GM13976 (cell line): ENCODE measurements around the gene COQ7.
A peak's percentile ranks its signal among the peaks of the same experiment; 100 is the strongest.

Experiments used
- DNase-seq: peaks from one replicate; pipeline ENCODE4 v3.0.0; 2012; ENCODE audit warnings: low spot score
- in situ Hi-C: fragments of 300-500 bp; cut with MboI; formaldehyde crosslinking; loops from one replicate; pipeline ENCODE4 v1.12.0; 2022; ENCODE audit warnings: low sequenced_read_pairs, mixed read lengths, inconsistent platforms; ENCODE audit not compliant: unreplicated experiment
- TF ChIP-seq, protein P1 (sequence below): IDR thresholded peaks from 2 replicates; pipeline ENCODE4 v1.5.1; 2012; ENCODE audit warnings: borderline replicate concordance, mild to moderate bottlenecking; ENCODE audit not compliant: insufficient read depth; ENCODE audit errors: extremely low read depth, missing control alignments, control extremely low read depth

COQ7 gene

DNA sequence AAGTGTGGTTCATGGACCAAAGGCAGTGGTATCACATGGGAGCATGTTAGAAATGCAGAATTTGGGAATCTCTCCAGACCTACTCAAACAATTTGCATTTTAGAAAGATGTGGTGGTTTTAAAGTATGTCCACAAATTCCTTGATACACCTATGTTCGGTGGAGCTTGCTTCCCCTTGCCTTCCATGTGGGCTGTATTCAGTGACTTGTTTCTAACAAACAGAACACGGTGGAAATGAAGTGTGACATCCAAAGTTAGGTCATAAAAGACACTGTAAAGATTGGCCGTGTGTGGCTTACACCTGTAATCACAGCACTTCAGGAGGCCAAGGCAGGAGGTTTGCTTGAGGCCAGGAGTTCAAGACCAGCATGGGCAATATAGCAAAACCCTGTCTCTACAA, 16.7 kb downstream of the COQ7 start:
- in situ Hi-C loops: loop anchor here (5.0 kb wide), 1 partner anchor 293 kb away; no protein-coding TSS in a partner anchor
- TF ChIP-seq, protein P1, sequence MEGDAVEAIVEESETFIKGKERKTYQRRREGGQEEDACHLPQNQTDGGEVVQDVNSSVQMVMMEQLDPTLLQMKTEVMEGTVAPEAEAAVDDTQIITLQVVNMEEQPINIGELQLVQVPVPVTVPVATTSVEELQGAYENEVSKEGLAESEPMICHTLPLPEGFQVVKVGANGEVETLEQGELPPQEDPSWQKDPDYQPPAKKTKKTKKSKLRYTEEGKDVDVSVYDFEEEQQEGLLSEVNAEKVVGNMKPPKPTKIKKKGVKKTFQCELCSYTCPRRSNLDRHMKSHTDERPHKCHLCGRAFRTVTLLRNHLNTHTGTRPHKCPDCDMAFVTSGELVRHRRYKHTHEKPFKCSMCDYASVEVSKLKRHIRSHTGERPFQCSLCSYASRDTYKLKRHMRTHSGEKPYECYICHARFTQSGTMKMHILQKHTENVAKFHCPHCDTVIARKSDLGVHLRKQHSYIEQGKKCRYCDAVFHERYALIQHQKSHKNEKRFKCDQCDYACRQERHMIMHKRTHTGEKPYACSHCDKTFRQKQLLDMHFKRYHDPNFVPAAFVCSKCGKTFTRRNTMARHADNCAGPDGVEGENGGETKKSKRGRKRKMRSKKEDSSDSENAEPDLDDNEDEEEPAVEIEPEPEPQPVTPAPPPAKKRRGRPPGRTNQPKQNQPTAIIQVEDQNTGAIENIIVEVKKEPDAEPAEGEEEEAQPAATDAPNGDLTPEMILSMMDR: no peak
- no peak for DNase-seq

DNA sequence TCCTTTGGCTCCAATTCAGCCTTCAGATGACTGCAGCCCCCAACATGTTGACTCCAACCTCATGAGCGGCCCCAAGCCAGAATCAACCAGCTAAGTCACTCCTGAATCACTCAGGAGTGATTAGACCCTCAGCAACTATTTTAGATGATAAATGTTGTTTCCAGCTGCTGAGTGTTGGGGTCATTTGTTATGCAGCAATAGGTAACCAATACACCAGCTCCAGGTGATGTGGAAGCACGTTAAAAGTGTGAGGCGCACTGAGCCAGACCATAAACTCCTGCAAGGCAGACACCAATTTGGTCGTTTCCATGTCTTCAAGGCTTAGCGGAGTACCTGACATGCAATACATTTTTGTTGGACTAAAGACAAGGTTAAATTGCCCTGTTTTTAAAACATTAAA, 17.5 kb downstream of the COQ7 start:
- in situ Hi-C loops: loop anchor here (5.0 kb wide), 2 partner anchors 92 to 292 kb away; no protein-coding TSS in a partner anchor
- no peak for DNase-seq
- TF ChIP-seq, protein P1: no peak

DNA sequence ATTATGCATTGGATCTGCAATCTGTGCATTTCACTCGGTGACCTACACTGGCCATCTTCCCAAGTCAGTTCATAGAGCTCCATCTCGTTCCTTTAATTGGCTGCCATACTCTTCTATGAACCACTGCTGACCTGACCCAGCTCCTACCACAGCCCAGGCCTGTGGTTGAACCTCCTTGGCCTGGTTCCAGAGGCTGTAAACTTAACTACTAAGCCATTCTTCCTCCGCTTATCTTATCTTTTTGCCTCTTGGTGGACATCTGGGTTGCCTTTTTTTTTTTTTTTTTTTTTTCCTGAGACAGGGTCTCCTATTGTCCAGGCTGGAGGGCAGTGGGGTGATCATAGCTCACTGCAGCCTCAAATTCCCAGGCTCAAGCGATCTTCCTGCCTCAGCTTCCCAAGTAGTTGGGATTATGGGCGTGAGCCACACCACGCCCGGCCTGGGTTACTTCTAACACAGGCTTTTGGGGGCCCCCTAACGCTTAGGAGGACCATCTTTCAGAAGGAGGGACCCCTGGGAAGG, 18.3 kb downstream of the COQ7 start:
- DNase-seq: no peak
- TF ChIP-seq, protein P1: no peak
- in situ Hi-C loops: loop anchor here (5.0 kb wide), 1 partner anchor 92 kb away; no protein-coding TSS in a partner anchor

DNA sequence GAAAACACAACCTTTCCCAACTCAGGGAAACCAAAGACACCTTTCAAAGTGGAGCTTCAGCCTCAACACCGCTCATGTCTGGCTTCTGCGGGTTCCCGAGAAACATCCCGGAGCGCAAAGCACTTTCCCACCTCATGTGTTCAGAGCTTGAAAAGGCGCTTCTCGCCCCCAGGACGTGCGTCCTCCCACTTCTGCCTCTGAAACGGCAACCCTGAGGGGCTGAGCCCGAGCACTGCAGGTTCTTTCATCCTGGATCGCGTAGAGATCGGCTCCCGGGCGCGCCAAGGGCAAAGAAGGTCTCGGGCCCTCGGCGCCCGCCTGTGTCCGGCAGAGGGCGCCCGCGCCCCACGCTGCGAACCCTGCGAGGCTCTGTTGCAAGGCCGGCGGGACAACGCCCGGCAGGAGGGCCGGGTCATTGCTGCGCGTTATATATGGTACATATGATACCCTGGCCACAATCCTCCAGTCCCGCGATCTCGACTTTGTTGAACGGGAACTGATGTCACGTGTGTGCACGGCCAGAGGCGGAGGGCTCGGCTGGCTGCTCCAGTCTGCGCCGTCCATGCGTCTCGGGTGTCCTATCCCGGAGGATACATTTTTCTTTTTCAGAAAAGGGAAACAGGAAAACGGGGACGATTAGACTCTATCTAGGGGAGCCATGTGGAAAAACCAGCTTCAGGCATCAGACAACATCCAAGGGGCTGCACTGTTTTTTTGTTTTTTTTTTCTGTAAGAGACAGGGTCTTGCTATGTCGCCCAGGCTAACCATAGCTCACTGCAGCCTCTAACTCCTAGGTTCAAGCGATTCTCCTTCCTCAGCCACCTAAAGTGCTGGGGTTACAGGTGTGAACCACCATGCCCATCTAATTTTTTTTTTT, 19.1 kb downstream of the COQ7 start:
- TF ChIP-seq, protein P1: peak; percentile 92
- peak; percentile 89 for DNase-seq
- in situ Hi-C loops: loop anchor here (5.0 kb wide), 1 partner anchor 91 kb away; no protein-coding TSS in a partner anchor

DNA sequence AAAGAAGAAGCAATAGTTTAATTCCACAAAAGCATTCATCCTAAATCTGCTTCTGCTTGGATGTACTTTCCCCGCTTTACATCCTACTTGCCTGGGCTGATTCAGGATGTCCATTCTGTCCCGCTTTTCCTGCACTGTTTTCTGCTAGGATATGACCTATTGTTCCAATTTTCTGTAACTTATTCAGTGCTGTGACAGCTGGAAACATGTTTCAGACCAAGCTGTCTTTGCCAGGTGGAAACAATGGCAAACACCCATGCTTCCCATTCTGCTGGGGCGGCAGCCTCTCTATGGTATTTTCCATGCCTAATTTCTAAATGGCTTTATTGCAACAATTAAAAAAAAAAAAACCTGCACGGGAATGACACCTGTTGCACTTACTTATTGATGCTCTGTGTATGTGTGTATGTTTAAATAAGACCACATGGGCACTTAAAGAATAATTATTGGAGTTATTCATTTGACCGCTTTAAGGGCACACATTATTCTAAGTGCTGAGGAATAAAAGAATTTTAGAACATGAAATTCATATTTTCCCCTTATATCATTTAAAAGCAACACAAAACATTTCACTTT, 21.0 kb downstream of the COQ7 start:
- in situ Hi-C loops: loop anchor here (5.0 kb wide), 1 partner anchor 89 kb away; no protein-coding TSS in a partner anchor
- TF ChIP-seq, protein P1: no peak

DNA sequence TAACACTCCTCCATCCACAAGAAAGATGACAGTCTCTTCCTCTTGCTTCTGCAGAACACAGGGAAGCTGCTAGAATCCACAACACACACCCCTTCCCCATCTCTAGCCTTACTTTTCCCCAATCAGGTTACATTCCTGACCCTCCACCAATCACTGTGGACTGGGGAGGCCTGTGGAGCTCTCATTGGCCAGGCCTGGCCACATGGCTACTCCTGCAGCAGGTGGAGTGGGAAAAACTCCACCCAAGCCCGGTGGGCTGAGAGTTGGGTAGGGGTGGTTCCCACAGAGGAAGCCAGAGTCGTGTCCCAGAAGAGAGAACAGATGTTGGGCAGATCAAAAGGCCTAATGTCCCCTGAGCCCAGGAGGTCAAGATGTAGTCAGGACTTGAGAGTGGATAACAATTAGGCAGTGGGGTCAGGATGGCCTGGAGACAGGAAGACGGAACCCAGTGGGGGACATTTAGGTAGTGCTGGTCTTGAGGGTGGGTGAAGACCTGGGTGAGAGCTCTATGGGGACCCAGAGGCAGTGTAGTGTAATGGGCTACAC, 22.1 kb downstream of the COQ7 start:
- in situ Hi-C loops: loop anchor here (5.0 kb wide), 1 partner anchor 88 kb away; no protein-coding TSS in a partner anchor

More for the DNA sequence above, 21.0 kb downstream of the COQ7 start:
- DNase-seq: no peak

More for the DNA sequence above, 22.1 kb downstream of the COQ7 start:
- TF ChIP-seq, protein P1: no peak
- DNase-seq: no peak
